Measurements from ENCODE around the gene NAT9. TPM values are rescaled to one million over a fixed set of nuclear protein-coding genes. Genes with fewer than 3 reads are reported as not detected.

Gene NAT9
- polyA plus RNA-seq, 2 of the 4 experiments (the other 2 are of a cell fraction) = 43.4 to 71.4 TPM

- Histone ChIP-seq H3K9me3 (no peaks in the 10 kb centered on the region), H3K4me3 (no peak overlapping the region), H3K4me2 (no peak overlapping the region), H3K4me1 (peaks cover 29% of the 10 kb centered on the region), H3K27ac (no peak overlapping the region)
- ChIA-PET CTCF (interaction anchor here (0.7 to 21.5 kb wide), 9 partner anchors 10 to 344 kb away, joined by 3 to 705 read pairs (median 53); partner anchors contain the start of genes NAT9 and RAB37), POLR2A (interaction anchor here (0.7 to 1.8 kb wide), 3 partner anchors 9 to 152 kb away, joined by 3 to 5 read pairs (median 3); partner anchors contain the start of gene FDXR)
- 66% methylated on average over 6 of the region's 6 CpGs for WGBS (ENCODE audit: missing lambda C conversion rate)
- TF ChIP-seq FOXS1 (CRISPR knock-in tag; IDR thresholded peaks at IDR 0.05) (no peak), MAFK (IDR thresholded peaks at IDR 0.05; ENCODE audit: partially characterized antibody) (no peak), EHMT2 (IDR thresholded peaks at IDR 0.05; ENCODE audit: low read depth) (no peak), NFE2L2 (conservative IDR thresholded peaks at IDR 0.05; ENCODE audit: low read length) (no peak), HDAC2 (IDR thresholded peaks at IDR 0.05) (no peak), FOSB (CRISPR knock-in tag; IDR thresholded peaks at IDR 0.05) (no peak), MYC (IDR thresholded peaks at IDR 0.05; ENCODE audit: borderline replicate concordance, low read length) (no peak), ESRRA (IDR thresholded peaks at IDR 0.05; ENCODE audit: borderline replicate concordance, low read length) (no peak), SMC3 (IDR thresholded peaks at IDR 0.05) (no peak), JUN (IDR thresholded peaks at IDR 0.05) (no peak), ELK1 (IDR thresholded peaks at IDR 0.05; ENCODE audit: low read depth, low read length) (no peak), RAD21 (conservative IDR thresholded peaks at IDR 0.05 in 1 of 2, IDR thresholded peaks at IDR 0.05 in 1 of 2) (no peak), RCOR1 (IDR thresholded peaks at IDR 0.05; ENCODE audit: low read depth, low read length) (no peak), EHF (CRISPR knock-in tag; IDR thresholded peaks at IDR 0.05) (no peak)
- TF ChIP-seq, protein P1, sequence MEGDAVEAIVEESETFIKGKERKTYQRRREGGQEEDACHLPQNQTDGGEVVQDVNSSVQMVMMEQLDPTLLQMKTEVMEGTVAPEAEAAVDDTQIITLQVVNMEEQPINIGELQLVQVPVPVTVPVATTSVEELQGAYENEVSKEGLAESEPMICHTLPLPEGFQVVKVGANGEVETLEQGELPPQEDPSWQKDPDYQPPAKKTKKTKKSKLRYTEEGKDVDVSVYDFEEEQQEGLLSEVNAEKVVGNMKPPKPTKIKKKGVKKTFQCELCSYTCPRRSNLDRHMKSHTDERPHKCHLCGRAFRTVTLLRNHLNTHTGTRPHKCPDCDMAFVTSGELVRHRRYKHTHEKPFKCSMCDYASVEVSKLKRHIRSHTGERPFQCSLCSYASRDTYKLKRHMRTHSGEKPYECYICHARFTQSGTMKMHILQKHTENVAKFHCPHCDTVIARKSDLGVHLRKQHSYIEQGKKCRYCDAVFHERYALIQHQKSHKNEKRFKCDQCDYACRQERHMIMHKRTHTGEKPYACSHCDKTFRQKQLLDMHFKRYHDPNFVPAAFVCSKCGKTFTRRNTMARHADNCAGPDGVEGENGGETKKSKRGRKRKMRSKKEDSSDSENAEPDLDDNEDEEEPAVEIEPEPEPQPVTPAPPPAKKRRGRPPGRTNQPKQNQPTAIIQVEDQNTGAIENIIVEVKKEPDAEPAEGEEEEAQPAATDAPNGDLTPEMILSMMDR (IDR thresholded peaks at IDR 0.05) = no peak
- DNase-seq (ENCODE audit: low read depth in 1 of 2, low spot score in 1 of 2) = no peak
- no peak for ATAC-seq
- no peak for FAIRE-seq
Measured at GRCh38 chr17:74746922-74747321, 29.2 kb downstream of the NAT9 start.

DNA sequence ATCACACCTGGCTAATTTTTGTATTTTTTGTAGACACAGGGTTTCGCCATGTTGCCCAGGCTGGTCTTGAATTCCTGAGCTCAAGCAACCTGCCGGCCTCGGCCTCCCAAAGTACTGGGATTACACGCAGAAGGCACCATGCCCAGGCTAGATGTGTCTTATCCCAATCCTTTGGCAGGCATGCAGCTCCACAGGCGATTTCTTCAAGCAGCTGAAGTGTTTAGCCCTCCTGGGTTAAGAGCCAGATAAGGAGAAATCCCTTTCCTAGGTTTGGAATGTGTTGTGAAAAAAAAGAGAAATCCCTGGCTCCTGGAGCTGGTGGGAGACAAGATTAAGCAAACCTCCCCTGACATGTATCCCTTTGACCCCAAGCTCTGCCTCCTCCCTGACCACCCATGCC lies 29.8 kb downstream of the NAT9 start:
- 68% methylated on average over 5 of the region's 5 CpGs for WGBS (ENCODE audit: missing lambda C conversion rate)
- no peak overlapping the region for H3K4me3 ChIP-seq
- FAIRE-seq (no peak), DNase-seq (ENCODE audit: low read depth in 1 of 2, low spot score in 1 of 2) (no peak), ATAC-seq (no peak)
- peaks cover 30% of the 10 kb centered on the region for H3K4me1 ChIP-seq
- CTCF ChIA-PET = interaction anchor here (0.8 to 21.5 kb wide), 17 partner anchors 10 to 367 kb away, joined by 3 to 705 read pairs (median 10); partner anchors contain the start of genes NAT9 and RAB37
- no peak overlapping the region for H3K27ac ChIP-seq
- no peaks in the 10 kb centered on the region for H3K9me3 ChIP-seq
- POLR2A ChIA-PET = interaction anchor here (0.8 to 1.8 kb wide), 3 partner anchors 8 to 127 kb away, joined by 3 to 5 read pairs (median 3); partner anchors contain the start of genes FDXR and NAT9
- no peak overlapping the region for H3K4me2 ChIP-seq
- TF ChIP-seq ZSCAN20 (CRISPR knock-in tag; IDR thresholded peaks at IDR 0.05) = no peak
- TF ChIP-seq REST (IDR thresholded peaks at IDR 0.05) = no peak
- TF ChIP-seq NFE2L2 (conservative IDR thresholded peaks at IDR 0.05; ENCODE audit: low read length) = no peak
- TF ChIP-seq RCOR1 (IDR thresholded peaks at IDR 0.05; ENCODE audit: low read depth, low read length) = no peak
- no peak for TF ChIP-seq CBX8 (IDR thresholded peaks at IDR 0.05)
- TF ChIP-seq BHLHE40 (IDR thresholded peaks at IDR 0.05; ENCODE audit: low read depth, low read length) = no peak
- TF ChIP-seq HOXB13 (CRISPR knock-in tag; IDR thresholded peaks at IDR 0.05; ENCODE audit: low read depth) = no peak
- no peak for TF ChIP-seq HOXA7 (CRISPR knock-in tag; IDR thresholded peaks at IDR 0.05)
- no peak for TF ChIP-seq GATA3 (IDR thresholded peaks at IDR 0.05; ENCODE audit: borderline replicate concordance)
- TF ChIP-seq BCL3 (IDR thresholded peaks at IDR 0.05) = no peak
- no peak for TF ChIP-seq JUN (IDR thresholded peaks at IDR 0.05)
- TF ChIP-seq, protein P2, sequence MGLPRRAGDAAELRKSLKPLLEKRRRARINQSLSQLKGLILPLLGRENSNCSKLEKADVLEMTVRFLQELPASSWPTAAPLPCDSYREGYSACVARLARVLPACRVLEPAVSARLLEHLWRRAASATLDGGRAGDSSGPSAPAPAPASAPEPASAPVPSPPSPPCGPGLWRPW (IDR thresholded peaks at IDR 0.05) = no peak
- TF ChIP-seq PHF8 (IDR thresholded peaks at IDR 0.05; ENCODE audit: borderline replicate concordance, low read depth) = no peak
- TF ChIP-seq, protein P3, sequence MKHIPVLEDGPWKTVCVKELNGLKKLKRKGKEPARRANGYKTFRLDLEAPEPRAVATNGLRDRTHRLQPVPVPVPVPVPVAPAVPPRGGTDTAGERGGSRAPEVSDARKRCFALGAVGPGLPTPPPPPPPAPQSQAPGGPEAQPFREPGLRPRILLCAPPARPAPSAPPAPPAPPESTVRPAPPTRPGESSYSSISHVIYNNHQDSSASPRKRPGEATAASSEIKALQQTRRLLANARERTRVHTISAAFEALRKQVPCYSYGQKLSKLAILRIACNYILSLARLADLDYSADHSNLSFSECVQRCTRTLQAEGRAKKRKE (CRISPR knock-in tag; IDR thresholded peaks at IDR 0.05; ENCODE audit: low read depth) = no peak
- TF ChIP-seq EP300 (IDR thresholded peaks at IDR 0.05) = no peak
- TF ChIP-seq HEYL (CRISPR knock-in tag; IDR thresholded peaks at IDR 0.05) = no peak
- no peak for TF ChIP-seq FOSL2 (IDR thresholded peaks at IDR 0.05)
- TF ChIP-seq FOSL2 (CRISPR knock-in tag; IDR thresholded peaks at IDR 0.05) = no peak
- TF ChIP-seq SREBF2 (IDR thresholded peaks at IDR 0.05) = no peak

All from A549 (cell line).